Activated CD4-positive, alpha-beta T cell treated with anti-CD3 and anti-CD28 coated beads for 1 hour (primary cell): ENCODE data around the gene LENG1.

Source experiments
- DNase-seq: peaks from one replicate; pipeline ENCODE4 v3.0.0-alpha.2; 2020

Gene LENG1

GRCh38 chr19:54162241-54162805 lies 2.8 kb upstream of the LENG1 start:
- DNase-seq, result peak; percentile 70

GRCh38 chr19:54160854-54161253 lies 1.3 kb upstream of the LENG1 start:
- DNase-seq, result no peak

- DNase-seq, result no peak
These were observed 776 bp upstream of the LENG1 start for GRCh38 chr19:54160182-54160811.

- no peak for DNase-seq
These were observed 639 bp downstream of the LENG1 start for GRCh38 chr19:54158812-54159351.

- DNase-seq, result no peak
These were observed 2.6 kb downstream of the LENG1 start for GRCh38 chr19:54156953-54157352.

- DNase-seq, result no peak
These were observed 3.0 kb downstream of the LENG1 start for GRCh38 chr19:54156490-54156889.

GRCh38 chr19:54155694-54156093 lies 3.8 kb downstream of the LENG1 start:
- DNase-seq, result no peak

GRCh38 chr19:54154603-54155345 lies 4.7 kb downstream of the LENG1 start:
- no peak for DNase-seq

GRCh38 chr19:54153731-54154326 lies 5.7 kb downstream of the LENG1 start:
- no peak for DNase-seq

GRCh38 chr19:54152878-54153524 lies 6.5 kb downstream of the LENG1 start:
- DNase-seq, result no peak

- no peak for DNase-seq
These were observed 7.3 kb downstream of the LENG1 start for GRCh38 chr19:54152267-54152666.

GRCh38 chr19:54151362-54152035 lies 8.0 kb downstream of the LENG1 start:
- DNase-seq, result no peak

GRCh38 chr19:54149021-54149812 lies 10.3 kb downstream of the LENG1 start:
- DNase-seq, result no peak

- DNase-seq, result no peak
These were observed 11.4 kb downstream of the LENG1 start for GRCh38 chr19:54148158-54148557.

- no peak for DNase-seq
These were observed 11.8 kb downstream of the LENG1 start for GRCh38 chr19:54147676-54148075.

GRCh38 chr19:54145541-54146158 lies 13.9 kb downstream of the LENG1 start:
- DNase-seq, result no peak

GRCh38 chr19:54142166-54142780 lies 17.2 kb downstream of the LENG1 start:
- no peak for DNase-seq

- DNase-seq, result no peak
These were observed 18.2 kb downstream of the LENG1 start for GRCh38 chr19:54141356-54141755.

- DNase-seq, result no peak
These were observed 20.8 kb downstream of the LENG1 start for GRCh38 chr19:54138489-54139256.
